Liver (tissue), 3 donors: Measurements from ENCODE around the gene KNCN.

ENCODE experiments used
- CTCF ChIP-seq: fragments of 150-350 bp; IDR thresholded peaks from 2 replicates; pipeline ENCODE4 v1.5.1; 2017; ENCODE audit warnings: improper control_type of control experiment, low read depth, low read length; ENCODE audit not compliant: missing input control
- EGR1 ChIP-seq, 2 donors: IDR thresholded peaks; 2 replicates each; pipeline ENCODE4 v1.6.1; 2016 to 2018; ENCODE audit warnings: antibody characterized with exemption in 2 of 2, low read depth in 2 of 2
- FOXA1 ChIP-seq: IDR thresholded peaks from 2 replicates; pipeline ENCODE4 v1.6.1; 2016; ENCODE audit warnings: antibody characterized with exemption
- GABPA ChIP-seq, 2 donors: IDR thresholded peaks in 1 of 2; conservative IDR thresholded peaks in 1 of 2; 2 replicates each; pipeline ENCODE4 v1.6.1; 2016; ENCODE audit warnings: antibody characterized with exemption in 2 of 2, mild to moderate bottlenecking in 1 of 2, moderate library complexity in 1 of 2
- HNF4A ChIP-seq, 2 donors: conservative IDR thresholded peaks; 2 replicates each; pipeline ENCODE4 v1.6.1; 2016; ENCODE audit warnings: antibody characterized with exemption in 2 of 2, mild to moderate bottlenecking in 2 of 2
- JUND ChIP-seq, 2 donors: IDR thresholded peaks; 2 replicates each; pipeline ENCODE4 v1.6.1; 2016; ENCODE audit warnings: antibody characterized with exemption in 2 of 2
- MAX ChIP-seq: IDR thresholded peaks from 2 replicates; pipeline ENCODE4 v1.6.1; 2016; ENCODE audit warnings: antibody characterized with exemption
- RAD21 ChIP-seq, 2 donors: IDR thresholded peaks; 2 replicates each; pipeline ENCODE4 v1.6.1; 2016; ENCODE audit warnings: antibody characterized with exemption in 2 of 2, mild to moderate bottlenecking in 2 of 2
- REST ChIP-seq: IDR thresholded peaks from 2 replicates; pipeline ENCODE4 v1.6.1; 2016; ENCODE audit warnings: antibody characterized with exemption, mild to moderate bottlenecking
- SP1 ChIP-seq: IDR thresholded peaks from 2 replicates; pipeline ENCODE4 v1.6.1; 2018; ENCODE audit warnings: antibody characterized with exemption, mild to moderate bottlenecking
- YY1 ChIP-seq: IDR thresholded peaks from 2 replicates; pipeline ENCODE4 v1.6.1; 2016; ENCODE audit warnings: antibody characterized with exemption, mild to moderate bottlenecking
- donor health status: healthy.
- donor health status: healthy.

- TF ChIP-seq CTCF (no peak), EGR1 (IDR thresholded peaks at IDR 0.05; ENCODE audit: low read depth in 2 of 2) (no peak), MAX (no peak), RAD21 (IDR thresholded peaks at IDR 0.05) (no peak), HNF4A (conservative IDR thresholded peaks at IDR 0.05) (no peak), YY1 (no peak), SP1 (no peak), FOXA1 (no peak), GABPA (IDR thresholded peaks at IDR 0.05 in 1 of 2, conservative IDR thresholded peaks at IDR 0.05 in 1 of 2) (no peak), JUND (IDR thresholded peaks at IDR 0.05) (no peak), REST (no peak)
These were observed 30.0 kb downstream of the KNCN start for GRCh38 chr1:46521414-46521813.
